Measurements from ENCODE around the gene EPHA7.

DNA sequence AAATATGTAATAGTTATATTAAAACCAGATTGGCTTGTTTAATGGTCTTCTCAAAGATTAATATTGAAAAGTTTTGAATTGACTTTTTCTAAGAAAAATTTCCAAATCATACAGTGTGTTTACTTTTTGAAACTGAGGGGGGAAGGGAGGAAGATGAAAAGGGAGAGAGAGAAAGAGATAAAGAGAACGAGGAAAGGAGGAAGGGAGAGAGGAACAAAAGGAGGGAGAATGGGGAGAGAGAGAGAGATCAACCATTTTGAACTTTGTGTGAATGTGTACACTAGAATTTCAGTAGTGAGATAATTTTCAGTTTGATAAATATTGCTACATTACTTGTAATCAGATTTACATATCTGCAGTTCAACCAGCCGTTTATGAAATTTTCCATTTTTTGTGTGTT is 124.5 kb downstream of the EPHA7 start:
- TF ChIP-seq, protein P1, sequence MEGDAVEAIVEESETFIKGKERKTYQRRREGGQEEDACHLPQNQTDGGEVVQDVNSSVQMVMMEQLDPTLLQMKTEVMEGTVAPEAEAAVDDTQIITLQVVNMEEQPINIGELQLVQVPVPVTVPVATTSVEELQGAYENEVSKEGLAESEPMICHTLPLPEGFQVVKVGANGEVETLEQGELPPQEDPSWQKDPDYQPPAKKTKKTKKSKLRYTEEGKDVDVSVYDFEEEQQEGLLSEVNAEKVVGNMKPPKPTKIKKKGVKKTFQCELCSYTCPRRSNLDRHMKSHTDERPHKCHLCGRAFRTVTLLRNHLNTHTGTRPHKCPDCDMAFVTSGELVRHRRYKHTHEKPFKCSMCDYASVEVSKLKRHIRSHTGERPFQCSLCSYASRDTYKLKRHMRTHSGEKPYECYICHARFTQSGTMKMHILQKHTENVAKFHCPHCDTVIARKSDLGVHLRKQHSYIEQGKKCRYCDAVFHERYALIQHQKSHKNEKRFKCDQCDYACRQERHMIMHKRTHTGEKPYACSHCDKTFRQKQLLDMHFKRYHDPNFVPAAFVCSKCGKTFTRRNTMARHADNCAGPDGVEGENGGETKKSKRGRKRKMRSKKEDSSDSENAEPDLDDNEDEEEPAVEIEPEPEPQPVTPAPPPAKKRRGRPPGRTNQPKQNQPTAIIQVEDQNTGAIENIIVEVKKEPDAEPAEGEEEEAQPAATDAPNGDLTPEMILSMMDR (IDR thresholded peaks at IDR 0.05; ENCODE audit: insufficient read depth, low read length), result no peak
- no peak for TF ChIP-seq POLR2AphosphoS5 (IDR thresholded peaks at IDR 0.05; ENCODE audit: low read depth)

Measured in HL-60 (cell line).